Activated T-cell treated with anti-CD3 and anti-CD28 coated beads for 1 hour (primary cell): Measurements from ENCODE around the gene CCNC.

ENCODE experiments used
- DNase-seq: peaks from one replicate; pipeline ENCODE4 v3.0.0-alpha.2; 2020; ENCODE audit warnings: low read depth

Gene CCNC

GRCh38 chr6:99548706-99549105, 19.8 kb downstream of the CCNC start:
- DNase-seq = no peak

DNA sequence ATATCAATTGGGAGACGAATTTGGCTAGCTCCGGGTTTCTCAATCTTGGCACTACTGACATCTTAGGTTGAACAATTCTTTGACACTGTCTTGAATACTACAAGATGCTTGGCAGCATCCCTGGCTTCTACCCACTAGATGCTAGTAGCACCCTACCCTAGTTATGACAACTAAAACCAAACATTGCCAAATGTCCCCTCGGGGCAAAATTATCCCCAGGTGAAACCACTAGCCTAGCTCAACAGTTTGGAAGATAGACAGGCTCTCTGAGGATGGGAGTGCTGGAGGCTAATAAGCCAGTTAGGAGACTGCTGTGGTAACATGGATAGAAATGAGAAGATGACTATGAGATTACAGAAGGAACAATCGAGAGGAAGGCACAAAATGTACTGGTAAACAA, 20.9 kb downstream of the CCNC start:
- no peak for DNase-seq

GRCh38 chr6:99545442-99545841, 23.0 kb downstream of the CCNC start:
- no peak for DNase-seq

DNA sequence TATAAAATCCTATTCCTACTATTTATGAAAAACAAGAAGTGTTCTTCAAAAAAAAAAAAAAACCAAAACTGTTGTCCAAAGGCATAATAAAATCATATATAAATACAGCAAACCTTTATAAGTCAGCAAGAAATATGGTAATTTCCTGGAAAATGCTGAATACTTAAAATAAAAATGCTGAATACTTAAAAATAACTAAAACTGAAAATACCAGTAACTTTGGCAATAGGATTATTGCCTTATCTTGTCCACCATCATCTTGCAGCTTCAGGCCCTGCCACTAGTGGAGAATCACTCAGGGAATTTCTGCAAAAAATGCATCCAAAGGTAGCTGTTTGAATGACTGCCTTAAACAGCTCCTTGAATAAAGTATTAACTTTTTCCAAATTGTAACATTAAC, 24.5 kb downstream of the CCNC start:
- no peak for DNase-seq

- DNase-seq = no peak
Measured at GRCh38 chr6:99530627-99531026, 37.8 kb downstream of the CCNC start.

GRCh38 chr6:99522531-99522930, 45.9 kb downstream of the CCNC start:
- DNase-seq = no peak

- DNase-seq = no peak
Measured at GRCh38 chr6:99521633-99522151, 46.8 kb downstream of the CCNC start.

- peak; percentile 36 for DNase-seq
Measured at GRCh38 chr6:99520855-99521632, 47.4 kb downstream of the CCNC start.

GRCh38 chr6:99519446-99519845, 49.0 kb downstream of the CCNC start:
- no peak for DNase-seq

- no peak for DNase-seq
Measured at GRCh38 chr6:99514089-99514488, 54.4 kb downstream of the CCNC start.

DNA sequence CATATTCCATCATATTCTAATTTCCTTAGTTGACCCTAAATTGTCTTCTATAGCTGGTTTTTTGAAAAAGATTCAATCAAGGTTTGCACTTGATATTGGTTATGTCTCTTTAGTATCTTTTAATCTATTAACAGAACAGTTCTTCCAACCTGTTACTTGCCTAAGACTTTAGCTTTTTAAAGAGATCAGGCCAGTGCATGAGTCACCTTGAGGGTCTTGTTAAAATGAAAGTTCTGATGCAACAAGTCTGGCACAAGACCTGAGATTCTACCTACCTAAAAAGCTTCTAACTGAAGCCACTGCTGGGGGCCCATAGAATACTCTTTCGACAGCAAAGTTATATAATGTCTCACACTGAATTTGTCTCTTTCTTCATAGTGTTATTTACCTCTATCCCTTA, 56.4 kb downstream of the CCNC start:
- DNase-seq = no peak

DNA sequence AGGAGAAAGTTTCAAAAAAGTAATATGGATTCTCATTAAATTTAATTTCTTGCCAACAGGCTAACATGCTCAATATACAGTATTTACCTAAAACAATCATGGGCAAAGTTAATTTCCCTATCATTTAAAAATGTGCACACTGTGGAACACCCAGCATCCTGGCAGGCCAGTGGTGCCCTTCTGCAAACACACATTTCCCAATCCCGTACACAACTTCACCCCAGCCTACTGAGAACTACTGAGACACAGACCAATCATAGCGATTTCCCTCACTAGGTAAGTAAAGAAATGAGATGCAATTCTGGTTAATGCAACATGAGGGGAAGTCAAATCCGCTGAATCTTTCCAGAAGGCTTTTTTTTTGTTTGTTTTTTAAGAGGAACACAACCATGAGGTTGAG, 60.8 kb downstream of the CCNC start:
- no peak for DNase-seq

DNA sequence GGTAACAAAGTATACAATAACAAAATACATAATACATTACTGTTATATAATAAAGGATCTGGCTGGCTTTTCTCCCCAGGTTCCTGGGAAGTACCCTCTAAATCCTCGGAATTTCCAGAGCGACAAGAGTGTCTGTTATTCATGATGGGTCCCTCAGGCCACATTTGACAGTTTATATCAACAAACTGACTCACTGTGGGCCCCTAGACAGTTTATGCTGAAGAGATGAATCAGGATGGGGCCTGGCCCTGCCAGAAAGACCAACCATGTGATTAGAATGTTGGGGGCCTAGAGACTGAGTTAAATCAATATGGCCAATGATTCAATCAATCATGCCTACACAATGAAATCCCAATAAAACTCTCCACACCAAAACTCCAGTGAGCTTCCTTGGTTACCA, 66.7 kb downstream of the CCNC start:
- no peak for DNase-seq

DNA sequence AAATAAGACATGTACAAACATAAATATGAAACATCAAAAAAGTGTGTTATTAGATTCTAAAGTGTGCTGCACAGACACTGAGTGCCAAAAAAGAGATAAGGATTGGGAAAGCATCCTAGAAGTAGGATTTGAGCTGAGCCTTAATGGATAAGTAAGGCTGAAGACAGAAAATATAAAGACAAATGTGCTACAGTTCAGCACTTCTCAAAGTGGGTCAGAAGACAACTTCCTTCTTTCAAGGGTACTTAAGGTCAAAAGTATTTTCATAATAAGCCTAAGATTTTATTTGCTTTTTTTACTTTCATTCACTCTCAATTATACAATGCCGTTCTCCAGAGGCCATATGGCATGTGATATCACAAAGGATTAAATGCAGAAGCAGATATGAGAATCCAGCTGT, 70.0 kb downstream of the CCNC start:
- DNase-seq = no peak

GRCh38 chr6:99495466-99495865, 73.0 kb downstream of the CCNC start:
- DNase-seq = no peak
